ENCODE measurements around the gene MAP3K20.

- no peak for TF ChIP-seq EZH2 (IDR thresholded peaks at IDR 0.05; ENCODE audit: borderline replicate concordance, low read depth, low read length, severe bottlenecking)
- no peak for TF ChIP-seq CTCF (IDR thresholded peaks at IDR 0.05; ENCODE audit: borderline replicate concordance, extremely low read depth, low read length, poor library complexity, severe bottlenecking)
Observed at GRCh38 chr2:173165443-173166238, 90.0 kb downstream of the MAP3K20 start.

Measured in DND-41 (cell line).